ENCODE data around the gene GABBR2.
"Not testable (repeated sequence)": the region's sequence is repeated elsewhere in the genome, so short reads cannot be mapped to it uniquely, and the experiment has no call there.

The GABBR2 gene

GRCh38 chr9:98311541-98311940, 397.2 kb downstream of the GABBR2 start:
- no peak for DNase-seq

- DNase-seq = no peak
These were observed 397.9 kb downstream of the GABBR2 start for GRCh38 chr9:98310752-98311392.

GRCh38 chr9:98306384-98307145, 402.2 kb downstream of the GABBR2 start:
- DNase-seq = no peak

GRCh38 chr9:98304381-98304780, 404.4 kb downstream of the GABBR2 start:
- DNase-seq = no peak

- no peak for DNase-seq
These were observed 405.1 kb downstream of the GABBR2 start for GRCh38 chr9:98303633-98304125.

- DNase-seq = no peak
These were observed 405.6 kb downstream of the GABBR2 start for GRCh38 chr9:98302938-98303632.

- no peak for DNase-seq
These were observed 406.6 kb downstream of the GABBR2 start for GRCh38 chr9:98302150-98302549.

- no peak for DNase-seq
These were observed 408.1 kb downstream of the GABBR2 start for GRCh38 chr9:98300611-98301010.

GRCh38 chr9:98298476-98298875, 410.3 kb downstream of the GABBR2 start:
- DNase-seq = no peak

- no peak for DNase-seq
These were observed 412.9 kb downstream of the GABBR2 start for GRCh38 chr9:98295824-98296223.

- no peak for DNase-seq
These were observed 416.9 kb downstream of the GABBR2 start for GRCh38 chr9:98291820-98292219.

- DNase-seq = no peak
These were observed 418.3 kb downstream of the GABBR2 start for GRCh38 chr9:98290411-98290810.

GRCh38 chr9:98289614-98290201, 419.0 kb downstream of the GABBR2 start:
- DNase-seq = no peak

- no peak for DNase-seq
These were observed 419.9 kb downstream of the GABBR2 start for GRCh38 chr9:98288881-98289280.

GRCh38 chr9:98287384-98287783, 421.4 kb downstream of the GABBR2 start:
- no peak for DNase-seq

- DNase-seq = no peak
These were observed 423.3 kb downstream of the GABBR2 start for GRCh38 chr9:98285446-98285845.

- no peak for DNase-seq
These were observed 424.0 kb downstream of the GABBR2 start for GRCh38 chr9:98284754-98285153.

- not testable (repeated sequence) for DNase-seq
These were observed 425.6 kb downstream of the GABBR2 start for GRCh38 chr9:98283143-98283542.

- no peak for DNase-seq
These were observed 427.5 kb downstream of the GABBR2 start for GRCh38 chr9:98281281-98281680.

- no peak for DNase-seq
These were observed 428.2 kb downstream of the GABBR2 start for GRCh38 chr9:98280574-98280973.

GRCh38 chr9:98280162-98280561, 428.6 kb downstream of the GABBR2 start:
- no peak for DNase-seq

- DNase-seq = no peak
These were observed 431.7 kb downstream of the GABBR2 start for GRCh38 chr9:98276907-98277469.

GRCh38 chr9:98275159-98275558, 433.6 kb downstream of the GABBR2 start:
- no peak for DNase-seq
